Left ventricle myocardium inferior (tissue), 1 donor: ENCODE results near the gene LEKR1. TPM values are rescaled to one million over a fixed set of nuclear protein-coding genes. Genes with fewer than 3 reads are reported as not detected.

Source experiments
- DNase-seq: peaks from one replicate; pipeline ENCODE4 v3.0.0-alpha.2; 2020
- H3K27ac ChIP-seq: fragments of 200-600 bp; replicated peaks from 2 replicates; pipeline ENCODE4 v1.8.0; 2021
- H3K27me3 ChIP-seq: fragments of 200-600 bp; 2 replicates; pipeline ENCODE4 v1.8.0; 2021; ENCODE audit warnings: low read depth
- H3K36me3 ChIP-seq: fragments of 200-600 bp; 2 replicates; pipeline ENCODE4 v1.8.0; 2021
- H3K4me1 ChIP-seq: fragments of 200-600 bp; 2 replicates; pipeline ENCODE4 v1.8.0; 2021
- H3K4me3 ChIP-seq: fragments of 200-600 bp; 2 replicates; pipeline ENCODE4 v1.8.0; 2021; ENCODE audit warnings: mild to moderate bottlenecking, moderate library complexity
- H3K9me3 ChIP-seq: fragments of 200-600 bp; replicated peaks from 2 replicates; pipeline ENCODE4 v1.8.0; 2021
- intact Hi-C: fragments of 100-400 bp; cut with micrococcal nuclease; formaldehyde crosslinking; loops from one replicate; pipeline ENCODE4 v1.11.0; 2022
- total RNA-seq: library from RNA; stranded (reverse); fragmentation: NEBNext Ultra II Directional; extraction: Animal tissue kit (Norgen Biotek cat#: 25700); gene quantifications from one replicate; pipeline ENCODE4 v1.2.1, GENCODE V29; 2021
- TF ChIP-seq, protein P1 (sequence below): fragments of 200-600 bp; IDR thresholded peaks from 2 replicates; pipeline ENCODE4 v1.8.0; 2021; ENCODE audit warnings: antibody characterized with exemption, mild to moderate bottlenecking, borderline replicate concordance
- donor health status: DM: no; HTN: yes; CAD: no; lungs with severe emphysema.

Gene LEKR1
- total RNA-seq, 1 donor from 2014 or later: 0.71 TPM

DNA sequence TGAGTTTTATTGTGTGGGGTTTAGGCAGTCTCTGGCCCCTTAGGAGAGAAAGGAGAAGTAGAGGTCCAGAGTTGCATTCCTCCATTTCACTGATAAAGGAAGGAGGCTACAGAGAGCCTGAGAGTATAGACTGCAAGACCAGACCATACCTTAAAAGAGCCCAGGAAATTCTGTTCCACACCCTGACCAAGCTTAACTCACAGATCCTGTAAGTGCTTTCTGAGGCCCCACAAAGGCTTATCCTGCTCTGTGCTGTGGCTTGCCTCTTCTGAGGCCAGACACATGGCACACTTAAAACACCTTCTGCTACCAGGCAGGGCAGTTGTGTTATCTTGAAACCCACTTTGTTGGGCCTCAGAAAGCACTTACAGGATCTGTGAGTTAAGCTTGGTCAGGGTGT, 39.2 kb upstream of the LEKR1 start:
- Histone ChIP-seq H3K27me3 (no peaks in the 10 kb centered on the region), H3K27ac (no peak overlapping the region), H3K4me3 (no peak overlapping the region), H3K4me1 (peaks cover 10% of the 10 kb centered on the region), H3K36me3 (no peaks in the 10 kb centered on the region), H3K9me3 (no peaks in the 10 kb centered on the region)
- intact Hi-C loops: no loop called here
- no peak for DNase-seq
- TF ChIP-seq, protein P1, sequence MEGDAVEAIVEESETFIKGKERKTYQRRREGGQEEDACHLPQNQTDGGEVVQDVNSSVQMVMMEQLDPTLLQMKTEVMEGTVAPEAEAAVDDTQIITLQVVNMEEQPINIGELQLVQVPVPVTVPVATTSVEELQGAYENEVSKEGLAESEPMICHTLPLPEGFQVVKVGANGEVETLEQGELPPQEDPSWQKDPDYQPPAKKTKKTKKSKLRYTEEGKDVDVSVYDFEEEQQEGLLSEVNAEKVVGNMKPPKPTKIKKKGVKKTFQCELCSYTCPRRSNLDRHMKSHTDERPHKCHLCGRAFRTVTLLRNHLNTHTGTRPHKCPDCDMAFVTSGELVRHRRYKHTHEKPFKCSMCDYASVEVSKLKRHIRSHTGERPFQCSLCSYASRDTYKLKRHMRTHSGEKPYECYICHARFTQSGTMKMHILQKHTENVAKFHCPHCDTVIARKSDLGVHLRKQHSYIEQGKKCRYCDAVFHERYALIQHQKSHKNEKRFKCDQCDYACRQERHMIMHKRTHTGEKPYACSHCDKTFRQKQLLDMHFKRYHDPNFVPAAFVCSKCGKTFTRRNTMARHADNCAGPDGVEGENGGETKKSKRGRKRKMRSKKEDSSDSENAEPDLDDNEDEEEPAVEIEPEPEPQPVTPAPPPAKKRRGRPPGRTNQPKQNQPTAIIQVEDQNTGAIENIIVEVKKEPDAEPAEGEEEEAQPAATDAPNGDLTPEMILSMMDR: no peak

DNA sequence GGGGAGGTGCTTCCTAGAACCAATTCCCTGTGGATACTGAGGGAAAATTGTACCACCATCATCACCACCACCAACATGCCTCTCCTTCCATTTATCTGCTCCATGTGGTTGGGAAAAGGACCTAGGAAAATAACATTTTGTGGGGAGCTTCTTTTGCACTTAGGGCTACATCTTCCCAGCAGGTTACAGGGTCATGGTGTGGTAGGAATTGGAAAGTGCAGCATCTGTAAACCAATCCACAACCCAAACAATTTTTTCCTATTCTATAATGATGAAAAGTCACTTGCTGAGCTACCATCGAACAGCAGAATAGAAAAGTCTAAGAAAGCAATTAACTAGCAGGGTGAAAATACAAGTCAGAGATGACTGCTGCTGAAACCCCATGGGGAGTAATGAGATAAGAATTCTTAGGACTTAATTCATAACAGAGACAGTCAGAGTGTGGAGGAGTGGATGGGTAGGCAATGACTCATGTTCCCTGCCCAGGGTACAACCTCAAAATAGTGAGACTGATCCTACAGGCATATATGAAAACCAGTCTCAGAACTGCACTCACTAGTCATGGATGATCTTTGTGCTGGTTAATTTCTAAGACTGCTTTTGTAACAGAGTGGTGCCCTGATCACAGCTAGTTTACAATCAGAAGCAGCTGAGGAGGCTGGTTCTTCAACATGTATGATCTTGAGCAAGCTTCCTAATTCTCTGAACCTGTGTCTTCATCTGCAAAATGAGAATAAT, 38.1 kb upstream of the LEKR1 start:
- intact Hi-C loops: no loop called here
- Histone ChIP-seq H3K9me3 (no peaks in the 10 kb centered on the region), H3K27me3 (no peaks in the 10 kb centered on the region), H3K4me1 (peaks cover 10% of the 10 kb centered on the region), H3K27ac (no peak overlapping the region), H3K36me3 (no peaks in the 10 kb centered on the region), H3K4me3 (no peak overlapping the region)
- TF ChIP-seq, protein P1: no peak
- DNase-seq: no peak

DNA sequence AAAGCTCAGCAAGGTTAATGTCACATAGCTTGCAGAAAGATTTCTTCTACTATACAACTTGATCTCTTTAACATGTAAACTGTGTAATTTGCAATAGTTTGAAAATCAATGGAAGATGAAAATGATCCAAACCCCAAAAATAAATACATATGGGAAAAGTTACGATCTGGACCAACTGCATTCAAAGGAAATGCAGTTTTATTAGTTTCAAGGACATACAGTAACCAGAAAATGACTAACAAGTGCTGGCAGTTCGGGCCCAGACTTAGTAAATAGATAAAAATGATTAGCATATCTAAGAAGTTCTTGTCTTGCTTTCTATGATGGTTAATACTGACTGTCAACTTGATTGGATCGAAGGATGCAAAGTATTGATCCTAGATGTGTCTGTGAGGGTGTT, 37.3 kb upstream of the LEKR1 start:
- H3K9me3 ChIP-seq: no peaks in the 10 kb centered on the region
- no peak overlapping the region for H3K27ac ChIP-seq
- no peaks in the 10 kb centered on the region for H3K27me3 ChIP-seq
- intact Hi-C loops: no loop called here
- no peak overlapping the region for H3K4me3 ChIP-seq
- no peaks in the 10 kb centered on the region for H3K36me3 ChIP-seq
- H3K4me1 ChIP-seq: peaks cover 10% of the 10 kb centered on the region
- no peak for DNase-seq
- TF ChIP-seq, protein P1: no peak

DNA sequence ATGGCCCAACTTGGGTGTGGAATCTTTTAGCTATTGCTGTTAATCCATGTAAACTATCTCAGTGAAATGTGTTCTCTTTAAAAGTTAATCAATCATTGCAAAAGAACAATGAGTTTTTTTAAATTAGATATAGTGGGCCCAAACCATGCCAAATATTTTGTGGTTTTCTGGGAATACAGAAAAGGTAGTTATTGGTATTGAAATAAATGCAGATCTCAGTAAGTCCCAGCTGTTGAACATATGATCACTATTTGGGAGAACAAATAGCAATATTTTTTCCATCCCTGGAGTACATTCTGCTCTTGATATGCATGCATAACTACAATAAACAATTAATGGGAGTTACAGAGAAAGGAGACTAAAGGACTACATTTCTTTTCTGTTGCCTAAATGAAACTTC, 36.0 kb upstream of the LEKR1 start:
- Histone ChIP-seq H3K4me1 (peaks cover 10% of the 10 kb centered on the region), H3K27ac (no peak overlapping the region), H3K27me3 (no peaks in the 10 kb centered on the region), H3K4me3 (no peak overlapping the region), H3K9me3 (no peaks in the 10 kb centered on the region), H3K36me3 (no peaks in the 10 kb centered on the region)
- no peak for DNase-seq
- TF ChIP-seq, protein P1: no peak
- intact Hi-C loops: no loop called here

DNA sequence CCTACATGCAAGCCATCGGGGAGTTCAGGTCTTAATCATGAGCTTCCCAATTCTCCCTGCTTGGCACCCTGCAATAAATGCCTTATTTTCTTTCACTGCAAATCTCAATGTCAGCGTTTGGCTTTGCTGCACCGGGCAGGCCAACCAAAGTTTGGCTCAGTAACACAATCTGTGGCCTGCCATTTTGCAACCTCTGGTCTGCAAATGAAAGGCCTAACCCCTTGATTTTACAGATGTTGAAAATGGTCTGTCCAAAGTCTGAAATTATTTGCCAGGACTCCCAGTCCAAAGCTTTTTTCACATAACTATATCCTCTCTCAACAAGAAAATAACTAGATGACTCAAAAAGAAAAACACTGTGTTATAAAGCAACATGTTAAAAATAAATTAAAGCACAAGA, 34.0 kb upstream of the LEKR1 start:
- no peaks in the 10 kb centered on the region for H3K36me3 ChIP-seq
- intact Hi-C loops: no loop called here
- H3K27me3 ChIP-seq: no peaks in the 10 kb centered on the region
- TF ChIP-seq, protein P1: no peak
- peaks cover 10% of the 10 kb centered on the region for H3K4me1 ChIP-seq
- no peak for DNase-seq
- H3K27ac ChIP-seq: no peak overlapping the region
- H3K4me3 ChIP-seq: no peak overlapping the region
- H3K9me3 ChIP-seq: no peaks in the 10 kb centered on the region
